Liver (tissue), 3 donors: Measurements from ENCODE around the gene CHL1.

Experiments used
- JUND ChIP-seq, 2 donors: IDR thresholded peaks; 2 replicates each; pipeline ENCODE4 v1.6.1; 2016; ENCODE audit warnings: antibody characterized with exemption in 2 of 2
- YY1 ChIP-seq: IDR thresholded peaks from 2 replicates; pipeline ENCODE4 v1.6.1; 2016; ENCODE audit warnings: antibody characterized with exemption, mild to moderate bottlenecking
- TF ChIP-seq, protein P1 (sequence below): IDR thresholded peaks from 2 replicates; pipeline ENCODE4 v1.6.1; 2016; ENCODE audit warnings: antibody characterized with exemption, mild to moderate bottlenecking
- TF ChIP-seq, protein P2 (sequence below): fragments of 150-350 bp; IDR thresholded peaks from 2 replicates; pipeline ENCODE4 v1.5.1; 2017; ENCODE audit warnings: improper control_type of control experiment, low read depth, low read length; ENCODE audit not compliant: missing input control
- TF ChIP-seq, protein P3 (sequence below): IDR thresholded peaks from 2 replicates; pipeline ENCODE4 v1.6.1; 2016; ENCODE audit warnings: antibody characterized with exemption
- TF ChIP-seq, protein P4 (sequence below): IDR thresholded peaks from 2 replicates; pipeline ENCODE4 v1.6.1; 2016; ENCODE audit warnings: antibody characterized with exemption
- donor health status: healthy.
- donor health status: healthy.

DNA sequence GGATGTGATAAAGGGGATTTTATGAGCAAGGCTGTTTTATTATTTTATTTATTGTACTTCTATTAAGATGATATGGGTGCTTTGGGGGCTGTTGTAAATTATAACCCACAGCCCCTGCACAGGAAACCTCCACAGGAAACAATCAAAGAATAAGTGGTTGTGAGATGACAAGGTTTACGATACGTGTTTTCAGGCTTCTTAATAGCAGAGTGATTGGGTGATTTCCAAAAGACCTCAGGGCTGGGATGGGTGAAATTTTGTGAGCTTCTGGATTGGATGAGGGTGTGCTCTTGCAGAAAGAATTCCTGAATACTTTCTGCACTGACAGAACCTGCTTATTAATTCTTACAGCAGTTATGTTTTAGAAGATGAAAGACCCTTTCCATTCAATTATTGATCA lies 21.4 kb downstream of the CHL1 start:
- TF ChIP-seq YY1 (no peak), JUND (IDR thresholded peaks at IDR 0.05) (no peak)
- TF ChIP-seq, protein P1, sequence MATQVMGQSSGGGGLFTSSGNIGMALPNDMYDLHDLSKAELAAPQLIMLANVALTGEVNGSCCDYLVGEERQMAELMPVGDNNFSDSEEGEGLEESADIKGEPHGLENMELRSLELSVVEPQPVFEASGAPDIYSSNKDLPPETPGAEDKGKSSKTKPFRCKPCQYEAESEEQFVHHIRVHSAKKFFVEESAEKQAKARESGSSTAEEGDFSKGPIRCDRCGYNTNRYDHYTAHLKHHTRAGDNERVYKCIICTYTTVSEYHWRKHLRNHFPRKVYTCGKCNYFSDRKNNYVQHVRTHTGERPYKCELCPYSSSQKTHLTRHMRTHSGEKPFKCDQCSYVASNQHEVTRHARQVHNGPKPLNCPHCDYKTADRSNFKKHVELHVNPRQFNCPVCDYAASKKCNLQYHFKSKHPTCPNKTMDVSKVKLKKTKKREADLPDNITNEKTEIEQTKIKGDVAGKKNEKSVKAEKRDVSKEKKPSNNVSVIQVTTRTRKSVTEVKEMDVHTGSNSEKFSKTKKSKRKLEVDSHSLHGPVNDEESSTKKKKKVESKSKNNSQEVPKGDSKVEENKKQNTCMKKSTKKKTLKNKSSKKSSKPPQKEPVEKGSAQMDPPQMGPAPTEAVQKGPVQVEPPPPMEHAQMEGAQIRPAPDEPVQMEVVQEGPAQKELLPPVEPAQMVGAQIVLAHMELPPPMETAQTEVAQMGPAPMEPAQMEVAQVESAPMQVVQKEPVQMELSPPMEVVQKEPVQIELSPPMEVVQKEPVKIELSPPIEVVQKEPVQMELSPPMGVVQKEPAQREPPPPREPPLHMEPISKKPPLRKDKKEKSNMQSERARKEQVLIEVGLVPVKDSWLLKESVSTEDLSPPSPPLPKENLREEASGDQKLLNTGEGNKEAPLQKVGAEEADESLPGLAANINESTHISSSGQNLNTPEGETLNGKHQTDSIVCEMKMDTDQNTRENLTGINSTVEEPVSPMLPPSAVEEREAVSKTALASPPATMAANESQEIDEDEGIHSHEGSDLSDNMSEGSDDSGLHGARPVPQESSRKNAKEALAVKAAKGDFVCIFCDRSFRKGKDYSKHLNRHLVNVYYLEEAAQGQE, result no peak
- TF ChIP-seq, protein P2, sequence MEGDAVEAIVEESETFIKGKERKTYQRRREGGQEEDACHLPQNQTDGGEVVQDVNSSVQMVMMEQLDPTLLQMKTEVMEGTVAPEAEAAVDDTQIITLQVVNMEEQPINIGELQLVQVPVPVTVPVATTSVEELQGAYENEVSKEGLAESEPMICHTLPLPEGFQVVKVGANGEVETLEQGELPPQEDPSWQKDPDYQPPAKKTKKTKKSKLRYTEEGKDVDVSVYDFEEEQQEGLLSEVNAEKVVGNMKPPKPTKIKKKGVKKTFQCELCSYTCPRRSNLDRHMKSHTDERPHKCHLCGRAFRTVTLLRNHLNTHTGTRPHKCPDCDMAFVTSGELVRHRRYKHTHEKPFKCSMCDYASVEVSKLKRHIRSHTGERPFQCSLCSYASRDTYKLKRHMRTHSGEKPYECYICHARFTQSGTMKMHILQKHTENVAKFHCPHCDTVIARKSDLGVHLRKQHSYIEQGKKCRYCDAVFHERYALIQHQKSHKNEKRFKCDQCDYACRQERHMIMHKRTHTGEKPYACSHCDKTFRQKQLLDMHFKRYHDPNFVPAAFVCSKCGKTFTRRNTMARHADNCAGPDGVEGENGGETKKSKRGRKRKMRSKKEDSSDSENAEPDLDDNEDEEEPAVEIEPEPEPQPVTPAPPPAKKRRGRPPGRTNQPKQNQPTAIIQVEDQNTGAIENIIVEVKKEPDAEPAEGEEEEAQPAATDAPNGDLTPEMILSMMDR, result no peak
- TF ChIP-seq, protein P3, sequence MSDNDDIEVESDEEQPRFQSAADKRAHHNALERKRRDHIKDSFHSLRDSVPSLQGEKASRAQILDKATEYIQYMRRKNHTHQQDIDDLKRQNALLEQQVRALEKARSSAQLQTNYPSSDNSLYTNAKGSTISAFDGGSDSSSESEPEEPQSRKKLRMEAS, result no peak
- TF ChIP-seq, protein P4, sequence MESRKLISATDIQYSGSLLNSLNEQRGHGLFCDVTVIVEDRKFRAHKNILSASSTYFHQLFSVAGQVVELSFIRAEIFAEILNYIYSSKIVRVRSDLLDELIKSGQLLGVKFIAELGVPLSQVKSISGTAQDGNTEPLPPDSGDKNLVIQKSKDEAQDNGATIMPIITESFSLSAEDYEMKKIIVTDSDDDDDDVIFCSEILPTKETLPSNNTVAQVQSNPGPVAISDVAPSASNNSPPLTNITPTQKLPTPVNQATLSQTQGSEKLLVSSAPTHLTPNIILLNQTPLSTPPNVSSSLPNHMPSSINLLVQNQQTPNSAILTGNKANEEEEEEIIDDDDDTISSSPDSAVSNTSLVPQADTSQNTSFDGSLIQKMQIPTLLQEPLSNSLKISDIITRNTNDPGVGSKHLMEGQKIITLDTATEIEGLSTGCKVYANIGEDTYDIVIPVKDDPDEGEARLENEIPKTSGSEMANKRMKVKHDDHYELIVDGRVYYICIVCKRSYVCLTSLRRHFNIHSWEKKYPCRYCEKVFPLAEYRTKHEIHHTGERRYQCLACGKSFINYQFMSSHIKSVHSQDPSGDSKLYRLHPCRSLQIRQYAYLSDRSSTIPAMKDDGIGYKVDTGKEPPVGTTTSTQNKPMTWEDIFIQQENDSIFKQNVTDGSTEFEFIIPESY, result no peak
